ENCODE measurements around the gene EBF3. TPM values are rescaled to one million over a fixed set of nuclear protein-coding genes. Genes with fewer than 3 reads are reported as not detected.
A peak's percentile ranks its signal among the peaks of the same experiment; 100 is the strongest.

EBF3 gene
- polyA plus RNA-seq, 4 donors, result 0.89 to 3.3 (median 1.4) TPM

GRCh38 chr10:129946859-129947258, 17.2 kb downstream of the EBF3 start:
- no peak for DNase-seq (ENCODE audit: low read depth in 4 of 4, low spot score in 3 of 4)

- DNase-seq (ENCODE audit: low read depth in 4 of 4, low spot score in 3 of 4), result peak in 1 of 4 donors; percentile 29
Observed at GRCh38 chr10:129945941-129946760, 17.9 kb downstream of the EBF3 start.

- no peak for DNase-seq (ENCODE audit: low read depth in 4 of 4, low spot score in 3 of 4)
Observed at GRCh38 chr10:129945526-129945925, 18.5 kb downstream of the EBF3 start.

GRCh38 chr10:129945064-129945463, 19.0 kb downstream of the EBF3 start:
- DNase-seq (ENCODE audit: low read depth in 4 of 4, low spot score in 3 of 4), result no peak

GRCh38 chr10:129944456-129944855, 19.6 kb downstream of the EBF3 start:
- DNase-seq (ENCODE audit: low read depth in 4 of 4, low spot score in 3 of 4), result no peak

DNA sequence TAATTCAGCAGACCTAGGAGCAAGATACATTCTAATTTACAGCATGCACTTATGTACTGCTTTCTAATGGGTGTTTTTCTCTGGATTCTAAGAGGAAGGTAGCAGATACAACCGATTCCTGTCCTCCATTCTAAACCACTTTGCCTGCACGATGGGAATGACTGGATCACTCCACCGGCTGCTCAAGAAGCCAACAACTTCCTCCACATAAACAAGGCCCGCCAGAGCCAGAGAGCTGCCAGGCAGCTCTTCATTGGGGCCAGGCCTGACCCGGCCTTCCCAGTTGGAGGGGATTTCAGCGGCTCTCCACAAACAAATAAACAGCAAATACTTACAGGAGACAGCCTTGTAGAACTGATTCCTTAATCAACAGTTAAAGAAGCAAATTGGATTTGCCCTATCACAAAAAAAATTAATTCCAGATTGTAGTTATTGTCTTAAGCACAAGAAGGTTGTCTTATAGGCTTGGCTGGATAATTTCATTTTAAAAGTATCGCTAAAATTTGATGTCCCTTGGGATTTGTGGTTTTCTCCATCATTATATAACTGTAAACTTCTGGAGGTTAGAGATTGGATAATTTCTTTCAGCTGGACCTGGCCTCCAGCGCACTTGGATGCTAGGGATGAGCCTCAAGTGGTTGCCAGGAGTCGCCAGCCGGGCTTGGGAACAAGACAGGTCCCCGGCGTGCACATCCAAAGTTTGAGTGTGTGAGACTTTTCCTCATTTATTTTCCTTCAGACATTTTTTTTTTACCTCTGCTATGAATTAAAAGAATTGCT, 20.9 kb downstream of the EBF3 start:
- no peak for DNase-seq (ENCODE audit: low read depth in 4 of 4, low spot score in 3 of 4)

- DNase-seq (ENCODE audit: low read depth in 4 of 4, low spot score in 3 of 4), result no peak
Observed at GRCh38 chr10:129942391-129942790, 21.7 kb downstream of the EBF3 start.

GRCh38 chr10:129942019-129942277, 22.1 kb downstream of the EBF3 start:
- DNase-seq (ENCODE audit: low read depth in 4 of 4, low spot score in 3 of 4), result no peak

- DNase-seq (ENCODE audit: low read depth in 4 of 4, low spot score in 3 of 4), result no peak
Observed at GRCh38 chr10:129941199-129942018, 22.7 kb downstream of the EBF3 start.

DNA sequence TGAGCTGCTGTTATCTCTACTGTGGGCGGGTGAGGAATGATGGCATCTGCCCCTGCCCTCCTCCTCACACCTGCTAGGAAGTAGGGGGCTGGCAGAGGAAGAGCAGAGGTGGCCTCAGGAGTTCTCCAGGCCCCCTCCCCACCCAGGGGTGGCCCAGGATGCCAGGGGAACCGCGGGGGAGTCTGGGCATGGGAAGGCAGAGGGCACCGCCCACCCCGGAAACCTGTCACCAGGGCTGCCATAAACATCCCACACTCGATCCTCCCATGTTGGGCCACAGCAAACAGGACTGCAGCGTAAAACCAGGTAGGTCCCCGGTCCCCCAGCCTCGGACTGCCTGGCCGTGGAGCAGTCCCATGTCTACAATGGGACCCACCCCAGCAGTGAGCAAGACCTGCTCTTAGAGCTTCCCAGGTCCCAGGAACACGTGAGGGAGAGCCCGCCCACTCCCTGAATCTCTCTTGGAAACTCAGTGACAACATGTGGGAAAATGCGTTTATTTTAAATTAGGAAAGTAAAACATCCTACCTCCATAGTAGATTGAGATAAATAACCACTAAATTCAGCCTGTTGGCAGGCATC, 23.4 kb downstream of the EBF3 start:
- DNase-seq (ENCODE audit: low read depth in 4 of 4, low spot score in 3 of 4), result no peak

GRCh38 chr10:129939416-129940275, 24.4 kb downstream of the EBF3 start:
- no peak for DNase-seq (ENCODE audit: low read depth in 4 of 4, low spot score in 3 of 4)

DNA sequence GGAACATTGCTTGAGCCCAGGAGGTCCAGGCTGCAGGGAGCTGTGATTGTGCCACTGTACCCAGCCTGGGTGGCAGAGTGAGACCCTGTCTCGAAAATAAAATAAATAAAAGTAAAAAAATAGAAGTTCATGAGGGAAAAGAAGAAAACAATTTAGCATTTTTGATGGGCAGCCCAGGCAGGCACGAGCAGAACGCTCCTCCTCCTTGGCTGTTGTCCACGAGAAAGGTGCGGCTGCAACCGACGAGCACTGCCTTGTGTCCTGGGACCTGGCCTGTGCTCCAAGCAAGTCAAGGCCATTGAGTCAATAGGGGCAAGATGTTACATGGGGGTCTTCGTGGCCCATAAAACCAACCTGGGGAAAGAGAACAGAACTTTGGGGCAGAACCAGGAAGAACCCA, 25.6 kb downstream of the EBF3 start:
- DNase-seq (ENCODE audit: low read depth in 4 of 4, low spot score in 3 of 4), result no peak

DNA sequence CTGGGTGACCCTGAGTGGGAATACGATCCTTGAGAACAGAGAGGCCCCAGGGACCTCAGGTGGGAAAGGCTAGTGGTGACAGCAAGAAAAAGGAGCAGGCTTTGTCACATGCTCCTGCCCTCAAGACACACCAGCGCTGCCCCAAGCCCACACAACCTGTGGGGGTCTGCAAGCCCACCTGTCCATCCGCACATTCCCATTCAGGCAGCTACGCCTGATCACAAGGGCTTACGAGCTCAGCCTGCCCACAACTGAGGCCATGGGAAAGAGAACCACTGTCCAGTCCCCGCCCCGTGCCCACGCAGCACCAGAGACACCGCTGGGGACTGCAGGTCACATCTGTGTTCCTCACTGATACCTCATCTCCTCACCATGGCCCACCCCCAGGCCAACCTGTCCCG, 26.7 kb downstream of the EBF3 start:
- DNase-seq (ENCODE audit: low read depth in 4 of 4, low spot score in 3 of 4), result no peak

DNA sequence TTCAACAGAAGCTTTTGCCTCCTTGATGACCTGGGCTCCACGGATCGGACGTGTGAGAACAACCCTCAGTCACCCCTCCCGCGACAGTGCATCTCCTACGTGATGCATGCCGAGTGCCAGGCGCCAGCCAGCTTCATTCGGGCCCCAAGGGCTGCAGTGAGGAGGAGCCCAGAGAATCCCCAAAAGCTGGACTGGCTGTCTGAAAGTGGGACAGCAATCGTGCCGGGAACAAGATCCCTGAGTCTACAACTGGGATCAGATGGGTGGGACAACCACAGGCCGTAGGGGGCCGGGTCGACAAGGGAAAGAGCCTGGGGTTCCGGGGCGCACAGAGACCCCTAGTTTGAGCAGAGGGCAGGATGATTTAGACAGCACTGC, 27.2 kb downstream of the EBF3 start:
- DNase-seq (ENCODE audit: low read depth in 4 of 4, low spot score in 3 of 4), result no peak

GRCh38 chr10:129936266-129936922, 27.7 kb downstream of the EBF3 start:
- DNase-seq (ENCODE audit: low read depth in 4 of 4, low spot score in 3 of 4), result no peak

DNA sequence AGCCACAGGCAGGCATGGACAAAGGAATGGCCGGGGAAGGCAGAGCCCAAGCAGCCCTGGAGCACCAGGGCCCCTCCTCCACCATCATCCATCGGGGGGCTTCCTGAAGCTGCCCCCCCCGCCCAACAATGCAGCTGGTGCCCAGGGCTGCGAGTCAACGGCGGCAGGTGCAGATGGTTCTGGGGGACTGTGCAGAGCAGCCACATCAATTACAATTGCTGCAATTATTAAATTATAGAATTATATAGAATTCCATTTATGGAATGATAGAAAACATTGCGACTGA, 28.3 kb downstream of the EBF3 start:
- no peak for DNase-seq (ENCODE audit: low read depth in 4 of 4, low spot score in 3 of 4)

GRCh38 chr10:129935102-129935866, 28.8 kb downstream of the EBF3 start:
- no peak for DNase-seq (ENCODE audit: low read depth in 4 of 4, low spot score in 3 of 4)

DNA sequence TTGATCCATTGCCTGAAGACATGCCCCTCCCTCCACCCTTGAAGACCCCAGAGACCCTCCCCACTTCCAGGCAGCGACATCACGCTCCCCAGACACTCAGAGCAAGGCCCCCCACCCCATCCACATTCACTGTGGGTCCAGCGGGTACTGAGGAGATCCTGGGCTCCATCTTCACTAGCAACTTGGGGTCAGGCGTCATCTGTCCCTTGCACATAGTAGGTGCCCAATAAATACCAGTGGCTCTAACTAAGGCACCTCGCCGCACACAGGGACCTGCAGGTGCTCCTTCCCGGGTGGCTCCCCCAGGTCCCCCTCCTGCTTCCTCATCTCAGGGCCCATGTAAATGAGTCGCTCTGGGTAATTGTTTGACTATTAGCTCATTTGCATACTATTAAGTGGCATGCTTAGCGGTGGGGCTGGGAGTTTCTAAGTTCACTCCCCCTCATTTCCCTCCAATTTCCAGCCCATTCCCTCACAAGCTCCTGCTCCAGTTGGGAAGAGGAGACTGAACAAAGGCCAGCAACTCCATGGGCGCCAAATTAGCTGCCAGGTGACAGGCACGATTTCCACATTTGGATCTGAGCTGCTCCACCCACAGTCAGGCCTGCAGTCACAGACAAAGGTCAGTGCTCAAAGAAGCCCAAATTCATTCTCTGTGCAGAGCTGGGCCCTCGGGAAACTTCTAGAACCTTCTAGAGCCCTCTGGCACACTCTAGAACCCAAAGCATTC, 29.7 kb downstream of the EBF3 start:
- DNase-seq (ENCODE audit: low read depth in 4 of 4, low spot score in 3 of 4), result no peak

All from right renal pelvis (tissue), 4 donors.